ENCODE data around the gene NADK2.

Gene NADK2

GRCh38 chr5:36152324-36153297, 89.1 kb downstream of the NADK2 start:
- DNase-seq: peak; percentile 25
- in situ Hi-C loops (cut with HindIII; ENCODE audit: low pct_ligation_motif_present, low pct_unique_long_range_greater_than_20kb, low sequenced_read_pairs): no loop called here

DNA sequence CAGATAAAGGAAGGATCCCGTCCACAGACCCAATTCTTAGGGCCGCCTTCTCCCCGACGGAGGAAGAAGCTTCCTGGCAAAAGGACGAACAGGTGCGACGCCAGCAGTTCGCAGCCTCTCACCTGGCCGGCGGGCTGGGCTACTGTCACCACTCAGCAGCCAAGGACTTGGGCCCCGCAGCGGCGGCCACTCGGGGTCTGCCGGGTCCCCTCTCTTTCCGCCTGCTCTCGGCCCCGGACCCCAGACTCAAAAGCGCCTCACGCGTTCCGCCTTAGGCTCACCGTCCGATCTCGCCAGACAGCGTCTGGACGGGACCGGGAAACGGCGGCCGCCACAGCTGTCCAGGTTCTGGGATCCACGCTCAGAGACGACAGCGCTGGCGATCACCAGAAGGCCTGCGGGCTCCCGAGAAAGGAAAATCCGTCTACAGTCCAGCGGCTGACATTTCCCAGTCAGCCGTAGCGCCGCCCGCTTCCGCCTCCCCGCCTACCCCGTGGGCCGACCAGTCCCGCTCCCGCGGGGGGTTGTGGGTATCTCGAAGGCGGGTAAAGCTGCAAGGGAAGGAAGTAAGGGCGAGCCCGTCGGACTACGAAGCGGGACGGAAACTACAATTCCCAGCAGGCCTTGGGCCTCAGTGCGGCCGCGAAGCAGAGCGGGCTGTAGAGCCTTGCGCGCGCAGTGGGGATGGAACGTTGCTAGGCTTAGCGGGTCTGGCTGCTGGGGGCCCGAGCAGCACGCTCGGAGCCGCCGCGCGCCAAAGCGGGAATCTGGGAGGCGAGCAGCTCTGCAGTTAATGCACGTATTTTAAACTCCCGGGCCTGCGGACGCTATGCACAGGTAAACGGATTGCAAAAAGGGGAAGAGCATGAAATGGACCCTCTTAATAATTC, 90.0 kb downstream of the NADK2 start, which contains the start of the genes LMBRD2 and SKP2:
LMBRD2 (minus strand) TSS at position 454 of the 890 bp plus-strand sequence. CDS start 8,538 bp downstream, outside the sequence.
SKP2 (plus strand) TSS at position 678 of the 890 bp plus-strand sequence; CDS start at position 830, 152 bp downstream.
- peak; percentile 97 for DNase-seq
- in situ Hi-C loops (cut with HindIII; ENCODE audit: low pct_ligation_motif_present, low pct_unique_long_range_greater_than_20kb, low sequenced_read_pairs): no loop called here

DNA sequence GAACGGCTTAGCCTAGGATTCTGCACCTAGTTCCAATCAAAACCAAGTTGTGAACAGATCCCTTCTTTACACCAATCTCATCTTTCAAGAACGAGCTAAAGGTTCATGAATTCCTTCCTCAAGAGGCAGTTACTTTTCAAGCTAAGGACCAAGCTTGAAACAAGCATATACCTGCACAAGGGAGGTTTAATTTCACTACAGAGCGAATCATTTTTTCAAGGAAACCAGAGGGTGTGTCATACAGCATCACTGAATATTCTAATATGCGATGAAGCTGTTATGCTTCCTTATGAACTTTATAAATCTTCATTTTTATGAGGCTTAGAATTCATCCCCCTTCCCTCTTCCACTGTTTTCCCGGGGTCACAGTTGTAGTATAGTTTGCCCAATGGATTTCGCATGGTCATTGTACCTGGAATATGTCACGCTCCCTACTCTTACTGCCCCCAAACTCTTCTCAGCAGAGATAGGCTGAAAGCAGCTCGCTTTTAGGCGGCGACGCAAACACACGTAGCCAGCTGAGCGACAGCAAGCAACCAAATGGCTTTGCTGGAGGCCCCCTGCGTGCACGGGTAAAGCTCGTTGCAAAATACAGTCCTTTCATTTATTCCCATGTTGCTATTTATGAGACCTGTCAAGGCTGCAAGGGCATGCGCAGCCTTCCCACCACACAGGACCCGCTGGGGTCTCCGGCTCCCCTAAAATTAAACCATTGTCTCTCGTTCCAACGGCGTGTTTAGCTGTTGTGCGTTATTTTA, 90.9 kb downstream of the NADK2 start:
- in situ Hi-C loops (cut with HindIII; ENCODE audit: low pct_ligation_motif_present, low pct_unique_long_range_greater_than_20kb, low sequenced_read_pairs): no loop called here

GRCh38 chr5:36147681-36148080, 94.0 kb downstream of the NADK2 start:
- DNase-seq: no peak
- in situ Hi-C loops (cut with HindIII; ENCODE audit: low pct_ligation_motif_present, low pct_unique_long_range_greater_than_20kb, low sequenced_read_pairs): no loop called here

More for the DNA sequence above, 90.9 kb downstream of the NADK2 start:
- DNase-seq: peak; percentile 33

DNA sequence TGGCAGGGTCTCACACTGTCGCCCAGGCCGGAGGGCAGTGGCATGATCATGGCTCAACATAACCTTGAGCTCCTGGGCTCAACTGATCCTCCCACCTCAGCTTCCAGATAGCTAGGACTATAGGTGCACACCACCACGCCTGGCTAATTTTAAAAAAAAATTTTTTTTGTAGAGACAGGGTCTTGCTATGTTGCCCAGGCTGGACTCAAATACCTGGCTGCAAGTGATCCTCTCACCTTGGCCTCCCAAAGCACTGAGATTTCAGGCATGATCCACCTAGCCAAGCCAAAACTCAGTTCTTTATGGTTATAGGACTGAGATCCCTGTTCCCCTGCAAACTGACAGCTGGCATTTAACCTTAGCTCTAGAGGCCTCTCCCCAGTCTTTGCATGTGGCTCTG, 95.3 kb downstream of the NADK2 start:
- no peak for DNase-seq

GRCh38 chr5:36145311-36145710, 96.4 kb downstream of the NADK2 start:
- no peak for DNase-seq
- in situ Hi-C loops (cut with HindIII; ENCODE audit: low pct_ligation_motif_present, low pct_unique_long_range_greater_than_20kb, low sequenced_read_pairs): no loop called here

More for the DNA sequence above, 95.3 kb downstream of the NADK2 start:
- in situ Hi-C loops (cut with HindIII; ENCODE audit: low pct_ligation_motif_present, low pct_unique_long_range_greater_than_20kb, low sequenced_read_pairs): no loop called here
